HG02852 (cell line): Measurements from ENCODE around the gene CLDN8.

Source experiments
- ATAC-seq: cut with Tn5 transposase; IDR thresholded peaks from one replicate; pipeline ENCODE4 v1.9.1; 2021; ENCODE audit warnings: mild to moderate bottlenecking, moderate library complexity; ENCODE audit not compliant: unreplicated experiment

Gene CLDN8

GRCh38 chr21:30216041-30216723 is at the start of gene CLDN8:
Gene CLDN8 (minus strand): TSS chr21:30216097. CDS start chr21:30215925, 172 bp downstream.
- ATAC-seq = no peak

GRCh38 chr21:30257773-30258172 is 41.9 kb upstream of the CLDN8 start:
- ATAC-seq = no peak

- no peak for ATAC-seq
Observed at GRCh38 chr21:30256100-30256499, 40.2 kb upstream of the CLDN8 start.

GRCh38 chr21:30255679-30256078 is 39.8 kb upstream of the CLDN8 start:
- no peak for ATAC-seq

- no peak for ATAC-seq
Observed at GRCh38 chr21:30251781-30252180, 35.9 kb upstream of the CLDN8 start.

- no peak for ATAC-seq
Observed at GRCh38 chr21:30249936-30250335, 34.0 kb upstream of the CLDN8 start.

- no peak for ATAC-seq
Observed at GRCh38 chr21:30248844-30249243, 32.9 kb upstream of the CLDN8 start.

GRCh38 chr21:30245061-30245460 is 29.2 kb upstream of the CLDN8 start:
- ATAC-seq = no peak

- ATAC-seq = no peak
Observed at GRCh38 chr21:30243691-30244090, 27.8 kb upstream of the CLDN8 start.

- ATAC-seq = no peak
Observed at GRCh38 chr21:30240661-30241060, 24.8 kb upstream of the CLDN8 start.

- no peak for ATAC-seq
Observed at GRCh38 chr21:30238168-30238567, 22.3 kb upstream of the CLDN8 start.

GRCh38 chr21:30234643-30235042 is 18.7 kb upstream of the CLDN8 start:
- no peak for ATAC-seq

GRCh38 chr21:30234050-30234449 is 18.2 kb upstream of the CLDN8 start:
- no peak for ATAC-seq

GRCh38 chr21:30233228-30234020 is 17.5 kb upstream of the CLDN8 start:
- no peak for ATAC-seq

- no peak for ATAC-seq
Observed at GRCh38 chr21:30232011-30232410, 16.1 kb upstream of the CLDN8 start.

- no peak for ATAC-seq
Observed at GRCh38 chr21:30227633-30228404, 11.9 kb upstream of the CLDN8 start.

- ATAC-seq = no peak
Observed at GRCh38 chr21:30227128-30227527, 11.2 kb upstream of the CLDN8 start.

GRCh38 chr21:30223596-30223995 is 7.7 kb upstream of the CLDN8 start:
- ATAC-seq = no peak

GRCh38 chr21:30222724-30223123 is 6.8 kb upstream of the CLDN8 start:
- ATAC-seq = no peak

GRCh38 chr21:30211071-30211470 is 4.8 kb downstream of the CLDN8 start:
- no peak for ATAC-seq

GRCh38 chr21:30209601-30210000 is 6.3 kb downstream of the CLDN8 start:
- no peak for ATAC-seq

- no peak for ATAC-seq
Observed at GRCh38 chr21:30207252-30207579, 8.7 kb downstream of the CLDN8 start.
